Esophagus squamous epithelium (tissue), 4 donors: Measurements from ENCODE around the gene CTDNEP1.

Experiments
- POLR2A ChIP-seq, 4 donors: fragments of 450-650 bp; IDR thresholded peaks; one replicate each; pipeline ENCODE4 v1.6.1; 2017; ENCODE audit warnings: antibody characterized with exemption in 4 of 4, mild to moderate bottlenecking in 4 of 4, moderate library complexity in 3 of 4
- TF ChIP-seq, protein P1 (sequence below), 6 experiments: fragments of 450-650 bp in 4 of 6; fragments of 200-600 bp in 2 of 6; sonication (generic) in 2 of 6; IDR thresholded peaks; one replicate each; pipeline ENCODE4 v1.5.1; 2016 to 2019; ENCODE audit warnings: antibody characterized with exemption in 6 of 6, mild to moderate bottlenecking in 4 of 6, moderate library complexity in 4 of 6

DNA sequence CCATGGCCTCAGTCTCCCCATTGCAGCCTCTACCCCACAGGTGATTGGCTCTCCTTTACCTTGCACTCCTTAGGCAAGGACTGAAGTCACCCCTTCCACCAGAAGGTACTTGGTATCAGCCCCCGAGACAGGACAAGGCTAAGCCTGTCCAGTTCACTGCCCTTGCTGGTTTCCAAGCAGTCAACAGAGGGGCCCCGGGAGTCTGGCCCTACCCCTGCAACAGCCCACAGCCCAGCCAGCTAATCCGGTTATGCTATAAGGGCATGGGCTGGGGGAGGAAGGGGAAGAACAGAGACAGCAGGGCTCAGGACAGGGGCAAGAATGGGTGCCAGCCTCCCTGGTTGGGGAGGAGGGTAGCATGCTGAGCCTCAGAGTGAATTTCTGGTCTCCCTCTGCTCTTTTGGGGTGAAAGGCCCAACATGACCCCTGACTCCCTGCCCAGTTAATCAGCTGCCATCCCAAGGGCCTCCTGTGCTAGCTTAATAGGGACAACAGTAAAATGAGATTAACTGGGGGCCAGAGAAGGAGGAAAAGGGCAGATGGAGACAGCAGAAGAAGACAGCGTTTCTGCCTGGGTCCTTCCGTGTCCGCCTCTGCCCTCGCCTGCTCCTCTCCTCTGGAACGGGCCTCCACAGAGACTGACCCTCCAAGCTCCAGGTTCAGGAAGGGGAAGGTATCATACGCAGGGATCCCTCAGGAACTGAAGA is 42.6 kb downstream of the CTDNEP1 start:
- TF ChIP-seq, protein P1, sequence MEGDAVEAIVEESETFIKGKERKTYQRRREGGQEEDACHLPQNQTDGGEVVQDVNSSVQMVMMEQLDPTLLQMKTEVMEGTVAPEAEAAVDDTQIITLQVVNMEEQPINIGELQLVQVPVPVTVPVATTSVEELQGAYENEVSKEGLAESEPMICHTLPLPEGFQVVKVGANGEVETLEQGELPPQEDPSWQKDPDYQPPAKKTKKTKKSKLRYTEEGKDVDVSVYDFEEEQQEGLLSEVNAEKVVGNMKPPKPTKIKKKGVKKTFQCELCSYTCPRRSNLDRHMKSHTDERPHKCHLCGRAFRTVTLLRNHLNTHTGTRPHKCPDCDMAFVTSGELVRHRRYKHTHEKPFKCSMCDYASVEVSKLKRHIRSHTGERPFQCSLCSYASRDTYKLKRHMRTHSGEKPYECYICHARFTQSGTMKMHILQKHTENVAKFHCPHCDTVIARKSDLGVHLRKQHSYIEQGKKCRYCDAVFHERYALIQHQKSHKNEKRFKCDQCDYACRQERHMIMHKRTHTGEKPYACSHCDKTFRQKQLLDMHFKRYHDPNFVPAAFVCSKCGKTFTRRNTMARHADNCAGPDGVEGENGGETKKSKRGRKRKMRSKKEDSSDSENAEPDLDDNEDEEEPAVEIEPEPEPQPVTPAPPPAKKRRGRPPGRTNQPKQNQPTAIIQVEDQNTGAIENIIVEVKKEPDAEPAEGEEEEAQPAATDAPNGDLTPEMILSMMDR (IDR thresholded peaks at IDR 0.05): no peak
- no peak for TF ChIP-seq POLR2A (IDR thresholded peaks at IDR 0.05)
